ENCODE measurements around the gene SPTB. TPM values are rescaled to one million over a fixed set of nuclear protein-coding genes. Genes with fewer than 3 reads are reported as not detected.

SPTB gene
- total and polyA plus RNA-seq, 9 of the 15 experiments (the other 6 are each of a cell fraction or from before 2014, with no cell fraction given) = 0.21 to 45.9 (median 11.7) TPM

GRCh38 chr14:64914237-64915028 lies 34.7 kb upstream of the SPTB start, which contains the start of gene CHURC1 (continued):
- TF ChIP-seq ZNF431 (CRISPR knock-in tag; IDR thresholded peaks at IDR 0.05) (no peak), MEIS2 (IDR thresholded peaks at IDR 0.05; ENCODE audit: partially characterized antibody) (no peak), ZNF830 (CRISPR knock-in tag; IDR thresholded peaks at IDR 0.05) (no peak), TRIM28 (IDR thresholded peaks at IDR 0.05) (no peak), PHB (CRISPR knock-in tag; IDR thresholded peaks at IDR 0.05) (no peak), ZKSCAN3 (CRISPR knock-in tag; IDR thresholded peaks at IDR 0.05) (no peak), ZNF217 (CRISPR knock-in tag; IDR thresholded peaks at IDR 0.05) (no peak), CBX8 (IDR thresholded peaks at IDR 0.05; ENCODE audit: borderline replicate concordance, extremely low read depth, low read depth, low read length, poor library complexity, severe bottlenecking) (no peak), NFIC (IDR thresholded peaks at IDR 0.05) (no peak), HINFP (tag; conservative IDR thresholded peaks at IDR 0.05; ENCODE audit: low read depth) (no peak), RBM14 (IDR thresholded peaks at IDR 0.05; ENCODE audit: borderline replicate concordance, insufficient read depth, low read depth, low read length) (no peak), KLF13 (tag; IDR thresholded peaks at IDR 0.05; ENCODE audit: borderline replicate concordance, low read depth) (no peak), ZNF445 (CRISPR knock-in tag; IDR thresholded peaks at IDR 0.05; ENCODE audit: low read depth) (no peak), KLF10 (CRISPR knock-in tag; IDR thresholded peaks at IDR 0.05) (no peak), EP300 (IDR thresholded peaks at IDR 0.05; ENCODE audit: low read length) (no peak), PKNOX1 (IDR thresholded peaks at IDR 0.05) (no peak), ZZZ3 (IDR thresholded peaks at IDR 0.05) (no peak), ZNF143 (CRISPR knock-in tag; IDR thresholded peaks at IDR 0.05) (no peak), ARHGAP35 (IDR thresholded peaks at IDR 0.05; ENCODE audit: partially characterized antibody) (peak; percentile 80), DEAF1 (CRISPR knock-in tag; IDR thresholded peaks at IDR 0.05) (no peak), USF1 (CRISPR knock-in tag; IDR thresholded peaks at IDR 0.05) (no peak), CEBPB (tag; IDR thresholded peaks at IDR 0.05) (no peak), HLTF (IDR thresholded peaks at IDR 0.05) (no peak), NCOA1 (IDR thresholded peaks at IDR 0.05; ENCODE audit: low read depth) (no peak), MTA3 (IDR thresholded peaks at IDR 0.05; ENCODE audit: borderline replicate concordance) (no peak), ZNF12 (CRISPR knock-in tag; IDR thresholded peaks at IDR 0.05) (no peak)

Measured in K562 (cell line).